K562 (cell line): ENCODE data around the gene SUOX. TPM values are rescaled to one million over a fixed set of nuclear protein-coding genes. Genes with fewer than 3 reads are reported as not detected.

Experiments
- GTF2E2 ChIP-seq: fragments of 200-800 bp; sonication (Bioruptor generic); IDR thresholded peaks from 2 replicates; pipeline ENCODE4 v1.6.1; 2016; ENCODE audit warnings: missing genetic modification characterization, missing compliant biosample characterization
- HDGF ChIP-seq: fragments of 450-650 bp; IDR thresholded peaks from 2 replicates; pipeline ENCODE4 v1.6.1; 2016
- POLR3A ChIP-seq: IDR thresholded peaks from 2 replicates; pipeline ENCODE4 v1.6.1; 2011; ENCODE audit warnings: borderline replicate concordance, mild to moderate bottlenecking, moderate library complexity; ENCODE audit not compliant: insufficient read length, insufficient read depth; ENCODE audit errors: extremely low read depth
- TBP ChIP-seq: optimal IDR thresholded peaks from 2 replicates; pipeline ENCODE3; 2011; ENCODE audit warnings: low read depth, low read length, improper control_type of control experiment
- polyA plus RNA-seq, 8 experiments: library from polyadenylated mRNA; depleted of rRNA in 4 of 8; stranded (reverse) in 5 of 8; unstranded in 3 of 8; fragments of >200 nt; fragmentation: Nextera tagmentation in 2 of 8; fragmentation: Illumina TruSeq in 1 of 8; extraction: Ambion mirVana in 2 of 8; extraction: Trizol in 1 of 8; gene quantifications; 2 replicates each; pipeline versions ENCODE4 v1.2.1 to v1.2.3, GENCODE V29; 2011 to 2014; ENCODE audit warnings: inconsistent platforms in 1 of 8, missing spikeins in 1 of 8
- total RNA-seq, 7 experiments: library from RNA; depleted of rRNA in 6 of 7; stranded (reverse); fragments of >200 nt in 6 of 7; fragmentation: Illumina TruSeq in 2 of 7; extraction: Trizol in 2 of 7; gene quantifications; 2 replicates each; pipeline versions ENCODE4 v1.2.1 to v1.2.3, GENCODE V29; 2011 to 2021; ENCODE audit warnings: low replicate concordance in 1 of 7
- TF ChIP-seq, protein P1 (sequence below): fragments of 450-650 bp; IDR thresholded peaks from 2 replicates; pipeline ENCODE4 v1.6.1; 2016; ENCODE audit warnings: low read depth
- TF ChIP-seq, protein P2 (sequence below): sonication (generic); IDR thresholded peaks from 2 replicates; pipeline ENCODE4 v1.6.1; 2016
- TF ChIP-seq, protein P3 (sequence below), 2 experiments: fragments of 450-650 bp in 1 of 2; sonication (generic) in 1 of 2; formaldehyde crosslinking in 1 of 2; IDR thresholded peaks; 2 replicates each; pipeline versions ENCODE4 v1.7.1 to v1.9.0; 2016 to 2022; ENCODE audit warnings: inconsistent platforms in 1 of 2, mild to moderate bottlenecking in 1 of 2, missing genetic modification reagents in 1 of 2

The SUOX gene
- total and polyA plus RNA-seq, 9 of the 15 experiments (the other 6 are each of a cell fraction or from before 2014, with no cell fraction given) = 9.2 to 39.7 (median 25.4) TPM

GRCh38 chr12:55996715-55997534 is at the start of gene SUOX (continued):
- TF ChIP-seq, protein P1, sequence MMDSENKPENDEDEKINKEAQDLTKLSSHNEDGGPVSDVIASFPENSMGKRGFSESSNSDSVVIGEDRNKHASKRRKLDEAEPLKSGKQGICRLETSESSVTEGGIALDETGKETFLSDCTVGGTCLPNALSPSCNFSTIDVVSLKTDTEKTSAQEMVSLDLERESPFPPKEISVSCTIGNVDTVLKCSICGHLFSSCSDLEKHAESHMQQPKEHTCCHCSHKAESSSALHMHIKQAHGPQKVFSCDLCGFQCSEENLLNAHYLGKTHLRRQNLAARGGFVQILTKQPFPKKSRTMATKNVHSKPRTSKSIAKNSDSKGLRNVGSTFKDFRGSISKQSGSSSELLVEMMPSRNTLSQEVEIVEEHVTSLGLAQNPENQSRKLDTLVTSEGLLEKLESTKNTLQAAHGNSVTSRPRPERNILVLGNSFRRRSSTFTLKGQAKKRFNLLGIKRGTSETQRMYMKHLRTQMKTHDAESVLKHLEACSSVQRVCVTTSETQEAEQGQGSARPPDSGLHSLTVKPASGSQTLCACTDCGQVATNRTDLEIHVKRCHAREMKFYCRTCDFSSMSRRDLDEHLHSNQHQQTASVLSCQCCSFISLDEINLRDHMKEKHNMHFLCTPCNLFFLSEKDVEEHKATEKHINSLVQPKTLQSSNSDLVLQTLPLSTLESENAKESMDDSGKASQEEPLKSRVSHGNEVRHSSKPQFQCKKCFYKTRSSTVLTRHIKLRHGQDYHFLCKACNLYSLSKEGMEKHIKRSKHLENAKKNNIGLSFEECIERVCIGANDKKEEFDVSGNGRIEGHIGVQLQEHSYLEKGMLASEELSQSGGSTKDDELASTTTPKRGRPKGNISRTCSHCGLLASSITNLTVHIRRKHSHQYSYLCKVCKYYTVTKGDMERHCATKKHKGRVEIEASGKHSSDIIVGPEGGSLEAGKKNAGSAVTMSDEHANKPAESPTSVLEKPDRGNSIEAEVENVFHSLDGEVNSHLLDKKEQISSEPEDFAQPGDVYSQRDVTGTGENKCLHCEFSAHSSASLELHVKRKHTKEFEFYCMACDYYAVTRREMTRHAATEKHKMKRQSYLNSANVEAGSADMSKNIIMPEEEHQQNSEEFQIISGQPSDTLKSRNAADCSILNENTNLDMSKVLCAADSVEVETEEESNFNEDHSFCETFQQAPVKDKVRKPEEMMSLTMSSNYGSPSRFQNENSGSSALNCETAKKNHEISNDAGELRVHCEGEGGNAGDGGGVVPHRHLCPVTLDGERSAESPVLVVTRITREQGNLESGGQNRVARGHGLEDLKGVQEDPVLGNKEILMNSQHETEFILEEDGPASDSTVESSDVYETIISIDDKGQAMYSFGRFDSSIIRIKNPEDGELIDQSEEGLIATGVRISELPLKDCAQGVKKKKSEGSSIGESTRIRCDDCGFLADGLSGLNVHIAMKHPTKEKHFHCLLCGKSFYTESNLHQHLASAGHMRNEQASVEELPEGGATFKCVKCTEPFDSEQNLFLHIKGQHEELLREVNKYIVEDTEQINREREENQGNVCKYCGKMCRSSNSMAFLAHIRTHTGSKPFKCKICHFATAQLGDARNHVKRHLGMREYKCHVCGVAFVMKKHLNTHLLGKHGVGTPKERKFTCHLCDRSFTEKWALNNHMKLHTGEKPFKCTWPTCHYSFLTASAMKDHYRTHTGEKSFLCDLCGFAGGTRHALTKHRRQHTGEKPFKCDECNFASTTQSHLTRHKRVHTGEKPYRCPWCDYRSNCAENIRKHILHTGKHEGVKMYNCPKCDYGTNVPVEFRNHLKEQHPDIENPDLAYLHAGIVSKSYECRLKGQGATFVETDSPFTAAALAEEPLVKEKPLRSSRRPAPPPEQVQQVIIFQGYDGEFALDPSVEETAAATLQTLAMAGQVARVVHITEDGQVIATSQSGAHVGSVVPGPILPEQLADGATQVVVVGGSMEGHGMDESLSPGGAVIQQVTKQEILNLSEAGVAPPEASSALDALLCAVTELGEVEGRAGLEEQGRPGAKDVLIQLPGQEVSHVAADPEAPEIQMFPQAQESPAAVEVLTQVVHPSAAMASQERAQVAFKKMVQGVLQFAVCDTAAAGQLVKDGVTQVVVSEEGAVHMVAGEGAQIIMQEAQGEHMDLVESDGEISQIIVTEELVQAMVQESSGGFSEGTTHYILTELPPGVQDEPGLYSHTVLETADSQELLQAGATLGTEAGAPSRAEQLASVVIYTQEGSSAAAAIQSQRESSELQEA = no peak
- TF ChIP-seq, protein P2, sequence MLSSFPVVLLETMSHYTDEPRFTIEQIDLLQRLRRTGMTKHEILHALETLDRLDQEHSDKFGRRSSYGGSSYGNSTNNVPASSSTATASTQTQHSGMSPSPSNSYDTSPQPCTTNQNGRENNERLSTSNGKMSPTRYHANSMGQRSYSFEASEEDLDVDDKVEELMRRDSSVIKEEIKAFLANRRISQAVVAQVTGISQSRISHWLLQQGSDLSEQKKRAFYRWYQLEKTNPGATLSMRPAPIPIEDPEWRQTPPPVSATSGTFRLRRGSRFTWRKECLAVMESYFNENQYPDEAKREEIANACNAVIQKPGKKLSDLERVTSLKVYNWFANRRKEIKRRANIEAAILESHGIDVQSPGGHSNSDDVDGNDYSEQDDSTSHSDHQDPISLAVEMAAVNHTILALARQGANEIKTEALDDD = no peak
- TF ChIP-seq GTF2E2 (no peak), TBP (peak; percentile 78), HDGF (no peak), POLR3A (no peak)
- TF ChIP-seq, protein P3, sequence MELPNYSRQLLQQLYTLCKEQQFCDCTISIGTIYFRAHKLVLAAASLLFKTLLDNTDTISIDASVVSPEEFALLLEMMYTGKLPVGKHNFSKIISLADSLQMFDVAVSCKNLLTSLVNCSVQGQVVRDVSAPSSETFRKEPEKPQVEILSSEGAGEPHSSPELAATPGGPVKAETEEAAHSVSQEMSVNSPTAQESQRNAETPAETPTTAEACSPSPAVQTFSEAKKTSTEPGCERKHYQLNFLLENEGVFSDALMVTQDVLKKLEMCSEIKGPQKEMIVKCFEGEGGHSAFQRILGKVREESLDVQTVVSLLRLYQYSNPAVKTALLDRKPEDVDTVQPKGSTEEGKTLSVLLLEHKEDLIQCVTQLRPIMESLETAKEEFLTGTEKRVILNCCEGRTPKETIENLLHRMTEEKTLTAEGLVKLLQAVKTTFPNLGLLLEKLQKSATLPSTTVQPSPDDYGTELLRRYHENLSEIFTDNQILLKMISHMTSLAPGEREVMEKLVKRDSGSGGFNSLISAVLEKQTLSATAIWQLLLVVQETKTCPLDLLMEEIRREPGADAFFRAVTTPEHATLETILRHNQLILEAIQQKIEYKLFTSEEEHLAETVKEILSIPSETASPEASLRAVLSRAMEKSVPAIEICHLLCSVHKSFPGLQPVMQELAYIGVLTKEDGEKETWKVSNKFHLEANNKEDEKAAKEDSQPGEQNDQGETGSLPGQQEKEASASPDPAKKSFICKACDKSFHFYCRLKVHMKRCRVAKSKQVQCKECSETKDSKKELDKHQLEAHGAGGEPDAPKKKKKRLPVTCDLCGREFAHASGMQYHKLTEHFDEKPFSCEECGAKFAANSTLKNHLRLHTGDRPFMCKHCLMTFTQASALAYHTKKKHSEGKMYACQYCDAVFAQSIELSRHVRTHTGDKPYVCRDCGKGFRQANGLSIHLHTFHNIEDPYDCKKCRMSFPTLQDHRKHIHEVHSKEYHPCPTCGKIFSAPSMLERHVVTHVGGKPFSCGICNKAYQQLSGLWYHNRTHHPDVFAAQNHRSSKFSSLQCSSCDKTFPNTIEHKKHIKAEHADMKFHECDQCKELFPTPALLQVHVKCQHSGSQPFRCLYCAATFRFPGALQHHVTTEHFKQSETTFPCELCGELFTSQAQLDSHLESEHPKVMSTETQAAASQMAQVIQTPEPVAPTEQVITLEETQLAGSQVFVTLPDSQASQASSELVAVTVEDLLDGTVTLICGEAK (IDR thresholded peaks at IDR 0.05) = 0 out of 2 replicates have a peak, but pooled peaks have one; percentile 48
- TF ChIP-seq, protein P3 (CRISPR knock-in tag; IDR thresholded peaks at IDR 0.05) = no peak
